K562 (cell line): ENCODE results near the gene IFT81. TPM values are rescaled to one million over a fixed set of nuclear protein-coding genes. Genes with fewer than 3 reads are reported as not detected.

Source experiments
- ATAC-seq: fragments of 200-7000 bp; cut with Tn5 transposase; 3 replicates; pipeline ENCODE4 v1.9.1; 2020; ENCODE audit warnings: moderate library complexity
- BruUV-seq: library from RNA; stranded (reverse); fragments of 400-500 nt; replicated peaks from 2 replicates; lab custom pipeline; 2021; lab: Mats Ljungman, UMichigan
- CTCF ChIA-PET: fragments of 300-600 bp; formaldehyde crosslinking; extraction: SDS; loops from one replicate; lab custom pipeline; 2021; ENCODE audit warnings: low intra/inter-chr PET ratio; lab: Yijun Ruan, JAX
- POLR2A ChIA-PET: fragments of 300-600, 350-650 bp; sonication (Branson Sonifier 250); formaldehyde crosslinking; extraction: SDS; loops from one replicate; lab custom pipeline; 2021; ENCODE audit warnings: antibody characterized with exemption, inconsistent platforms; lab: Yijun Ruan, JAX
- DNase-seq, 4 experiments: peaks; one replicate each; pipeline versions ENCODE4 v3.0.0 to v3.0.0-alpha.2; 2011 to 2018; ENCODE audit warnings: low spot score in 3 of 4, mixed read lengths in 3 of 4; ENCODE audit errors: extremely low read depth in 1 of 4
- FAIRE-seq: peaks from 2 replicates; lab custom pipeline; 2011; peaks lifted over from hg19 to GRCh38; lab: Jason Lieb, UNC
- H2AFZ ChIP-seq: 2 replicates; pipeline ENCODE4 v1.6.0; 2011; ENCODE audit warnings: low read depth, low read length, control low read depth, inconsistent platforms
- H3K27ac ChIP-seq: fragments of 200-600 bp; 3 replicates; pipeline ENCODE4 v1.8.0; 2011; ENCODE audit warnings: low read depth, mild to moderate bottlenecking, control low read depth, inconsistent platforms, low read length, moderate library complexity, mixed read lengths; ENCODE audit errors: extremely low read depth
- H3K27me3 ChIP-seq, 2 experiments: fragments of 300-600 bp in 1 of 2; 2 replicates in 1 of 2; 3 replicates in 1 of 2; pipeline versions ENCODE4 v1.6.0 to v1.8.0; 2011; ENCODE audit warnings: inconsistent platforms in 2 of 2, low read length in 2 of 2, mild to moderate bottlenecking in 1 of 2, mixed read lengths in 1 of 2, moderate library complexity in 1 of 2; ENCODE audit not compliant: control insufficient read depth in 2 of 2, insufficient read depth in 2 of 2
- H3K36me3 ChIP-seq: fragments of 300-600 bp; 3 replicates; pipeline ENCODE4 v1.8.0; 2011; ENCODE audit warnings: mild to moderate bottlenecking, low read length, inconsistent platforms; ENCODE audit not compliant: control insufficient read depth, insufficient read depth
- H3K4me1 ChIP-seq, 2 experiments: fragments of 200-600 bp in 1 of 2; replicated peaks in 1 of 2; 2 replicates in 1 of 2; 3 replicates in 1 of 2; pipeline versions ENCODE4 v1.5.1 to v1.8.0; 2011; ENCODE audit warnings: inconsistent platforms in 2 of 2, low read length in 2 of 2, mild to moderate bottlenecking in 1 of 2, mixed read lengths in 1 of 2, moderate library complexity in 1 of 2; ENCODE audit not compliant: control insufficient read depth in 2 of 2, insufficient read depth in 2 of 2
- H3K4me2 ChIP-seq: 2 replicates; pipeline ENCODE4 v1.6.1; 2011; ENCODE audit warnings: low read length, control low read depth, inconsistent platforms, mixed read lengths; ENCODE audit not compliant: insufficient read depth
- H3K4me3 ChIP-seq: fragments of 200-600 bp; sonication (generic), shearing (Covaris generic); 2 replicates; pipeline ENCODE4 v1.5.1; 2016; ENCODE audit warnings: control low read depth, inconsistent platforms
- H3K79me2 ChIP-seq: fragments of 200-600 bp; 3 replicates; pipeline ENCODE4 v1.8.0; 2011; ENCODE audit warnings: low read length, inconsistent platforms; ENCODE audit not compliant: control insufficient read depth, insufficient read depth
- H3K9ac ChIP-seq, 2 experiments: 2 replicates each; pipeline versions ENCODE4 v1.6.0 to v1.6.1; 2011; ENCODE audit warnings: low read depth in 2 of 2, low read length in 2 of 2, control low read depth in 1 of 2, inconsistent platforms in 1 of 2, mild to moderate bottlenecking in 1 of 2, mixed read lengths in 1 of 2; ENCODE audit not compliant: insufficient read depth in 1 of 2
- H3K9me1 ChIP-seq: one replicate; pipeline ENCODE4 v1.6.0; 2011; ENCODE audit warnings: inconsistent platforms, mild to moderate bottlenecking, low read length, moderate library complexity; ENCODE audit not compliant: control insufficient read depth, insufficient read depth
- H3K9me3 ChIP-seq: replicated peaks from 2 replicates; pipeline ENCODE4 v1.5.1; 2011; ENCODE audit warnings: low read depth, low read length, inconsistent platforms; ENCODE audit not compliant: control insufficient read depth, insufficient read depth
- H4K20me1 ChIP-seq: replicated peaks from 2 replicates; pipeline ENCODE4 v1.6.1; 2011; ENCODE audit warnings: low read length, inconsistent platforms, mixed read lengths; ENCODE audit not compliant: control insufficient read depth, insufficient read depth
- CC2D1A ChIP-seq: fragments of 450-650 bp; IDR thresholded peaks from 2 replicates; pipeline ENCODE4 v1.6.1; 2017; ENCODE audit warnings: mild to moderate bottlenecking
- DEAF1 ChIP-seq: fragments of 450-650 bp; formaldehyde crosslinking; IDR thresholded peaks from 2 replicates; pipeline ENCODE4 v1.4.0; 2020; ENCODE audit warnings: mild to moderate bottlenecking, moderate library complexity
- EP400 ChIP-seq: fragments of 450-650 bp; IDR thresholded peaks from 2 replicates; pipeline ENCODE4 v1.6.1; 2017; ENCODE audit warnings: antibody characterized with exemption, mild to moderate bottlenecking, moderate library complexity
- SIX5 ChIP-seq, 2 experiments: IDR thresholded peaks; 2 replicates each; pipeline ENCODE4 v1.6.1; 2011; ENCODE audit warnings: low read length in 2 of 2, borderline replicate concordance in 1 of 2, low read depth in 1 of 2, mild to moderate bottlenecking in 1 of 2, moderate library complexity in 1 of 2; ENCODE audit not compliant: insufficient read depth in 1 of 2
- SMARCE1 ChIP-seq: fragments of 450-650 bp; IDR thresholded peaks from 2 replicates; pipeline ENCODE4 v1.7.1; 2016; ENCODE audit warnings: mild to moderate bottlenecking
- TOE1 ChIP-seq, 2 experiments: fragments of 450-650 bp in 1 of 2; sonication (generic) in 1 of 2; formaldehyde crosslinking in 1 of 2; IDR thresholded peaks; 2 replicates each; pipeline versions ENCODE4 v1.7.1 to v1.8.0; 2016 to 2022; ENCODE audit warnings: borderline replicate concordance in 2 of 2, mild to moderate bottlenecking in 2 of 2, antibody characterized with exemption in 1 of 2, inconsistent platforms in 1 of 2, low read depth in 1 of 2, missing genetic modification reagents in 1 of 2, moderate library complexity in 1 of 2
- USF1 ChIP-seq: sonication (generic); formaldehyde crosslinking; IDR thresholded peaks from 2 replicates; pipeline ENCODE4 v1.9.0; 2022; ENCODE audit warnings: mild to moderate bottlenecking, missing genetic modification reagents
- ZNF431 ChIP-seq: sonication (generic); formaldehyde crosslinking; IDR thresholded peaks from 2 replicates; pipeline ENCODE4 v1.8.0; 2022; ENCODE audit warnings: mild to moderate bottlenecking, missing genetic modification reagents
- WGBS: fragments of 100-300 bp; shearing (Covaris generic); methylation state at CpG from one replicate; pipeline ENCODE4 v1.1.6; 2016; ENCODE audit warnings: low coverage, mixed read lengths; ENCODE audit not compliant: insufficient coverage; ENCODE audit errors: missing lambda C conversion rate; 5-methylcytosine and 5-hydroxymethylcytosine counted together
- in situ Hi-C: fragments of 300-500 bp; cut with MboI; formaldehyde crosslinking; loops from 4 replicates; pipeline ENCODE4 v1.15.0; 2018; ENCODE audit warnings: inconsistent platforms, mixed read lengths
- intact Hi-C: fragments of 100-400 bp; cut with micrococcal nuclease; formaldehyde crosslinking; loops from 2 replicates; pipeline ENCODE4 v1.14.2; 2022
- polyA plus RNA-seq, 8 experiments: library from polyadenylated mRNA; depleted of rRNA in 4 of 8; stranded (reverse) in 5 of 8; unstranded in 3 of 8; fragments of >200 nt; fragmentation: Nextera tagmentation in 2 of 8; fragmentation: Illumina TruSeq in 1 of 8; extraction: Ambion mirVana in 2 of 8; extraction: Trizol in 1 of 8; gene quantifications; 2 replicates each; pipeline versions ENCODE4 v1.2.1 to v1.2.3, GENCODE V29; 2011 to 2014; ENCODE audit warnings: inconsistent platforms in 1 of 8, missing spikeins in 1 of 8
- total RNA-seq, 7 experiments: library from RNA; depleted of rRNA in 6 of 7; stranded (reverse); fragments of >200 nt in 6 of 7; fragmentation: Illumina TruSeq in 2 of 7; extraction: Trizol in 2 of 7; gene quantifications; 2 replicates each; pipeline versions ENCODE4 v1.2.1 to v1.2.3, GENCODE V29; 2011 to 2021; ENCODE audit warnings: low replicate concordance in 1 of 7
- TF ChIP-seq, protein P1 (sequence below): fragments of 250-450 bp; sonication (Bioruptor Pico); IDR thresholded peaks from 2 replicates; pipeline ENCODE4 v1.4.0; 2020; ENCODE audit warnings: mild to moderate bottlenecking, moderate library complexity

Gene IFT81
- total and polyA plus RNA-seq, 9 of the 15 experiments (the other 6 are each of a cell fraction or from before 2014, with no cell fraction given): 2.8 to 11.9 (median 7.9) TPM

GRCh38 chr12:110258466-110258865 lies 134.3 kb downstream of the IFT81 start:
- Histone ChIP-seq H3K9me1 (no peaks in the 10 kb centered on the region), H3K27me3 (no peaks in the 10 kb centered on the region), H3K36me3 (no peaks in the 10 kb centered on the region), H3K4me3 (no peak overlapping the region), H2AFZ (no peak overlapping the region), H3K27ac (no peak overlapping the region), H3K9me3 (no peaks in the 10 kb centered on the region), H3K4me2 (no peak overlapping the region), H3K9ac (no peak overlapping the region), H3K79me2 (no peaks in the 10 kb centered on the region), H4K20me1 (no peaks in the 10 kb centered on the region), H3K4me1 (peaks cover 11 to 31% of the 10 kb centered on the region in 2 experiments; a peak in 4 of 5 replicates)
- BruUV-seq: no TSS peak
- POLR2A ChIA-PET: interaction anchor here (0.6 to 0.9 kb wide), 3 partner anchors 10 to 22 kb away, joined by 3 to 4 read pairs (median 4); no protein-coding TSS in a partner anchor
- DNase-seq: no peak
- 70% methylated on average over 12 of the region's 12 CpGs for WGBS
- ATAC-seq: no peak
- no peak for FAIRE-seq
- in situ Hi-C loops (no loop called here), intact Hi-C loops (no loop called here)
- no peak for TF ChIP-seq TOE1 (IDR thresholded peaks at IDR 0.05; ENCODE audit: borderline replicate concordance)
- no peak for TF ChIP-seq TOE1 (CRISPR knock-in tag; IDR thresholded peaks at IDR 0.05; ENCODE audit: borderline replicate concordance, low read depth)
- TF ChIP-seq CC2D1A: no peak
- TF ChIP-seq, protein P1, sequence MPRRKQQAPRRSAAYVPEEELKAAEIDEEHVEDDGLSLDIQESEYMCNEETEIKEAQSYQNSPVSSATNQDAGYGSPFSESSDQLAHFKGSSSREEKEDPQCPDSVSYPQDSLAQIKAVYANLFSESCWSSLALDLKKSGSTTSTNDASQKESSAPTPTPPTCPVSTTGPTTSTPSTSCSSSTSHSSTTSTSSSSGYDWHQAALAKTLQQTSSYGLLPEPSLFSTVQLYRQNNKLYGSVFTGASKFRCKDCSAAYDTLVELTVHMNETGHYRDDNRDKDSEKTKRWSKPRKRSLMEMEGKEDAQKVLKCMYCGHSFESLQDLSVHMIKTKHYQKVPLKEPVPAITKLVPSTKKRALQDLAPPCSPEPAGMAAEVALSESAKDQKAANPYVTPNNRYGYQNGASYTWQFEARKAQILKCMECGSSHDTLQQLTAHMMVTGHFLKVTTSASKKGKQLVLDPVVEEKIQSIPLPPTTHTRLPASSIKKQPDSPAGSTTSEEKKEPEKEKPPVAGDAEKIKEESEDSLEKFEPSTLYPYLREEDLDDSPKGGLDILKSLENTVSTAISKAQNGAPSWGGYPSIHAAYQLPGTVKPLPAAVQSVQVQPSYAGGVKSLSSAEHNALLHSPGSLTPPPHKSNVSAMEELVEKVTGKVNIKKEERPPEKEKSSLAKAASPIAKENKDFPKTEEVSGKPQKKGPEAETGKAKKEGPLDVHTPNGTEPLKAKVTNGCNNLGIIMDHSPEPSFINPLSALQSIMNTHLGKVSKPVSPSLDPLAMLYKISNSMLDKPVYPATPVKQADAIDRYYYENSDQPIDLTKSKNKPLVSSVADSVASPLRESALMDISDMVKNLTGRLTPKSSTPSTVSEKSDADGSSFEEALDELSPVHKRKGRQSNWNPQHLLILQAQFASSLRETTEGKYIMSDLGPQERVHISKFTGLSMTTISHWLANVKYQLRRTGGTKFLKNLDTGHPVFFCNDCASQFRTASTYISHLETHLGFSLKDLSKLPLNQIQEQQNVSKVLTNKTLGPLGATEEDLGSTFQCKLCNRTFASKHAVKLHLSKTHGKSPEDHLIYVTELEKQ (CRISPR knock-in tag): no peak
- TF ChIP-seq SMARCE1: no peak
- no peak for TF ChIP-seq DEAF1
- no peak for TF ChIP-seq EP400
- TF ChIP-seq ZNF431: no peak
- TF ChIP-seq USF1 (CRISPR knock-in tag): no peak
- no peak for TF ChIP-seq SIX5 (IDR thresholded peaks at IDR 0.05; ENCODE audit: borderline replicate concordance in 1 of 2, insufficient read depth in 1 of 2, low read depth in 1 of 2, low read length in 2 of 2)
- CTCF ChIA-PET: interaction anchor here (0.6 kb wide), 1 partner anchor 215 kb away, joined by 4 read pairs; no protein-coding TSS in a partner anchor
